ENCODE data around the gene SMIM38. TPM values are rescaled to one million over a fixed set of nuclear protein-coding genes. Genes with fewer than 3 reads are reported as not detected.

Gene SMIM38
- total RNA-seq, 1 experiment from 2014 or later = 0.09 TPM

- H3K4me1 ChIP-seq (ENCODE audit: insufficient read depth, low read length) = no peaks in the 10 kb centered on the region
- Mint-ChIP-seq H3K4me3 (no peak overlapping the region), H3K36me3 (ENCODE audit: insufficient read depth in 1 of 3, low read depth in 3 of 3) (no peaks in the 10 kb centered on the region), H3K27ac (no peak overlapping the region), H3K27me3 (ENCODE audit: low read depth) (peaks cover 13% of the 10 kb centered on the region; the same call in 1 of the 2 replicates), H3K9me3 (peaks cover 4 to 5% of the 10 kb centered on the region in 2 experiments; a peak in 3 of 5 replicates), H3K4me1 (peaks cover 0 to 4% of the 10 kb centered on the region in 2 experiments; a peak in 1 of 4 replicates)
- no peak overlapping the region for H4K5ac ChIP-seq (ENCODE audit: insufficient read length, low read depth, low read length)
- no peak overlapping the region for H3K27ac ChIP-seq (ENCODE audit: insufficient read length, low read depth, low read length)
- H2BK15ac ChIP-seq (ENCODE audit: low read depth, low read length) = no peak overlapping the region
- H2BK5ac ChIP-seq (ENCODE audit: insufficient read length, low read length) = no peak overlapping the region
- no peaks in the 10 kb centered on the region for H3K9me3 ChIP-seq (ENCODE audit: control insufficient read depth, low read depth, low read length)
- H3K23me2 ChIP-seq (ENCODE audit: insufficient read length, low read depth, low read length, poor library complexity, severe bottlenecking) = no peaks in the 10 kb centered on the region
- peak; percentile 22; the same call in 1 of the 3 replicates for TF ChIP-seq CTCF (conservative IDR thresholded peaks at IDR 0.05)
- H3K4ac ChIP-seq (ENCODE audit: low read depth, low read length) = no peak overlapping the region
- H3K79me1 ChIP-seq (ENCODE audit: insufficient read depth, low read depth, low read length, poor library complexity, severe bottlenecking) = no peaks in the 10 kb centered on the region
- no peak overlapping the region for H2BK20ac ChIP-seq (ENCODE audit: low read depth, low read length, poor library complexity, severe bottlenecking)
- H3K23ac ChIP-seq (ENCODE audit: insufficient read length, low read depth, low read length) = no peak overlapping the region
- no peak overlapping the region for H3K4me2 ChIP-seq (ENCODE audit: insufficient read depth, insufficient read length, low read length)
- no peak overlapping the region for H3T11ph ChIP-seq (ENCODE audit: low read length)
- no peak overlapping the region for H3K18ac ChIP-seq (ENCODE audit: insufficient read length, low read depth, low read length)
- no peak overlapping the region for H3K56ac ChIP-seq (ENCODE audit: insufficient read length, low read depth, low read length)
- DNase-seq = no peak
- H2BK12ac ChIP-seq (ENCODE audit: insufficient read length, low read depth, low read length) = no peak overlapping the region
- H3K27me3 ChIP-seq (ENCODE audit: insufficient read depth, low read length) = no peaks in the 10 kb centered on the region
- H2AK5ac ChIP-seq (ENCODE audit: insufficient read length, low read length) = no peak overlapping the region
- no peak overlapping the region for H3K9ac ChIP-seq (ENCODE audit: extremely low read depth, insufficient read length, low read length)
- no peak overlapping the region for H3K14ac ChIP-seq (ENCODE audit: insufficient read depth, low read length)
- no peak overlapping the region for H2BK120ac ChIP-seq (ENCODE audit: low read depth, low read length, poor library complexity, severe bottlenecking)
- no peak overlapping the region for H4K8ac ChIP-seq (replicated peaks; ENCODE audit: insufficient read length, low read depth, low read length)
- H4K20me1 ChIP-seq (ENCODE audit: control insufficient read depth, insufficient read depth, insufficient read length) = no peaks in the 10 kb centered on the region
- no peaks in the 10 kb centered on the region for H3K79me2 ChIP-seq (ENCODE audit: insufficient read depth, low read length)
- WGBS (ENCODE audit: extremely low coverage, insufficient read length, low lambda C conversion rate) = no CpG with 5 or more reads among the region's 17 CpGs
- no peak overlapping the region for H4K91ac ChIP-seq (ENCODE audit: insufficient read length, low read depth, low read length)
- H2AFZ ChIP-seq (ENCODE audit: low read length) = no peak overlapping the region
Measured at GRCh38 chr11:69186316-69187260, 30.9 kb downstream of the SMIM38 start.

Data from H9 (cell line).